Activated CD4-positive, alpha-beta T cell treated with anti-CD3 and anti-CD28 coated beads, Interleukin-10, Interleukin-2, amounts not matched to agents 100 ng/mL and 50 ng/mL, durations not matched to agents 16 hours and 8 hours (primary cell): ENCODE data around the gene GNB1L.

Source experiments
- DNase-seq: peaks from one replicate; pipeline ENCODE4 v3.0.0-alpha.2; 2020

Gene GNB1L

GRCh38 chr22:19745155-19746101 lies 109.2 kb downstream of the GNB1L start:
- no peak for DNase-seq

GRCh38 chr22:19744350-19745006 lies 110.2 kb downstream of the GNB1L start:
- DNase-seq, result no peak

- DNase-seq, result no peak
Measured at GRCh38 chr22:19743651-19744050, 111.0 kb downstream of the GNB1L start.

DNA sequence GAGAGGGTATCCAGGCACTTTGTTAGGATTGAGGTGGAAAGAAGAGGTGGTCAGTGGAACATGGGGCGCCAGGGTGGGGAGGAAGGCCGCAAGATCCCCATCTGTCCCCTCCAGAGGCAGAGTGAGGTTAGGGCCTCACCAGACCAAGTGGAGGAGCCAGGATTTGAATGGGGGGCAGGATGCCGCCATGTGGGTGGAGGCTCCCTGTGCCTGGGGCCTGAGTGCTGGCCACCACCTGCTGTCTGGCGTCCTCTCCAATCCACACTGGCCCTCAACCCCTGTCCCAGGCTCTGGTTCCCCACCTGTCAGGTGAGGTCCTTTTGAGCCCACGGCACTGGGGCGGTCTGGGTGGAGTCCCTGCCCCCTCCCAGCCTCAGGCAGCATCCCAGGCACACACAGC lies 111.6 kb downstream of the GNB1L start:
- no peak for DNase-seq

DNA sequence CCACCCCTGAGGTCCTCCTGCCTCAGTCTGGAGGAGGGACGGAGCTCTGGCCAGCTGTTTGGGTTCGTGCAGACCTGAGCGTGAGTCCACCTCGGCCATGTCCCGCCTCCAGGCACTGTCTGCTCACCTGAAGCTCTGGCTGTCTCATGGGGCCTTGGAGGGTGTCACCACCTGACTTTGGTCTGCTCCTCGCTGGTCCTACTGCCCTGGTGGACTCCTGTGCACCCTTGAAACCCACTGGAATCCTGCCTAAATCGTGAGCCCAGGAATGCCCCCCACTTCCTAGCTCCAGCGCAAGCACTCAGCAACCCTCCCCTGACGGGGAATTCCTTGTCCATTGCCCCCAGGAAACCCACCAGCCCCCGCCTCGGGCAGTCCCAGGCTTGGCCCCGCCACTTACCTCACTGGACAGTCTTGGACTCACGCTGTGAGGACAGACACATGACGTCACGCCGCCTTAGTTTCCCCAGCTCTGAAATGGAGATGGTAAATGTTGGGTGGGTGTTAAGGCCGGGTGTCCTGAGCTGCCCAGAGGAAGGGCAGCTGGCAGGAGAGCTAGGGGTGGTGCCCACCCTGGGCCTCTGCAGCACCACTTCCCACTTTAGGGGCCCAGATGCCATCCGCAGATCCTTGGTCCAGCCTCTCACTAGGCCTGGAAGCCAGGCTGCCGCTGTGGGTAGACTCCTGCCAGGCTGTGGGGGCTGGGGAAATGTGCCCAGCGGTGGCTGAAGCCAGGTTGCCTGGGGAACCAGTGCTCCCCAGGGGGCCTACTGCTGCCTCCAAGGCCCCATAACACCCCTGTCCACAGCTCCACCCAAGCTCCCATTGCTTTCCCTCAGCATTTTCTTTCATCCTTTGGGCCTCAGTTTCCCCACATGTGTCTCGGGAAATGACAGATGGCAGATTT lies 112.3 kb downstream of the GNB1L start:
- no peak for DNase-seq

DNA sequence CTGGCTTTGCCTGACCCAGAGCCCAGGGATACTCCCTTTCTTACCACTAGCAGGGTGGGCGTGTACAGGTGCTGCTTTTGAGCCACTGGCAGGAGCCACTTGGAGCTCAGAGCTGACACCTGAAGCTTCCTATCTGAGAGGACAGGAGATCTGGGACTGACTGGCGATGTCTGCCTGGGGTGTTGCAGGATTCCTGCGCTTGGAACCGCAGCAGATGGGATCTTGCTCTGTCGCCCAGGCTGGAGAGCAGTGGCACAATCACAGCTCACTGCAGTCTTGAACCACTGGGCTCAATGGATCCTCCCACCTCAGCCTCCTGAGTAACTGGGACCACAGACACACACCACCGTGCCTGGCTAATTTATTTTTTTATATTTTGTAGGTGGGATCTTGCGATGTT lies 113.6 kb downstream of the GNB1L start:
- DNase-seq, result no peak

- DNase-seq, result no peak
Measured at GRCh38 chr22:19740586-19740985, 114.1 kb downstream of the GNB1L start.

DNA sequence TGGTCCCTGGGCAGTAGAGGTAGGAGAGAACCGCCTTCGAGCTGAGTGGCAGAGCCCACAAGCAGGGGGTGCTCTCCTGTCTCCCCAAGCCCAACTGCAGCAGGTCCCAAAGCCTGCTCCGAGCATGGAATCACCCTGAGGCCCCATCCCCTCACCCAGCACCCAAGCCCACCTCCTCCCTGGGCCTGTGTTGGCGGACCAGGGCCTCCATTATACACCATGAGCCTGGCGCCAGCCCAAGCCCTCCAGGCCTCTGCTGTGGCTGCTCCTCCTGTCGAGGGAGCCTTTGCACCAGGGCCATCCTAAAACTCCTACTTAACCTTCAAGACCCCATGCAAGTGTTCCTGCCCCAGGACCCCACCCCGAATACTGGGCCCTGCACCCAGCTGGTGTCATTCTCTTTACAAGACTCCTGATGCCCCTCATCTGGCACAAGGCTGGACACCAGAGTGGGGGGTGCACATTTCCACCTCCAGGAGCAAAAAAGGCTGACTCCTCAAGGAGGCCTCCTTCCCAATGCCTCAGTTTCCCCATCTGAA lies 114.7 kb downstream of the GNB1L start:
- no peak for DNase-seq

DNA sequence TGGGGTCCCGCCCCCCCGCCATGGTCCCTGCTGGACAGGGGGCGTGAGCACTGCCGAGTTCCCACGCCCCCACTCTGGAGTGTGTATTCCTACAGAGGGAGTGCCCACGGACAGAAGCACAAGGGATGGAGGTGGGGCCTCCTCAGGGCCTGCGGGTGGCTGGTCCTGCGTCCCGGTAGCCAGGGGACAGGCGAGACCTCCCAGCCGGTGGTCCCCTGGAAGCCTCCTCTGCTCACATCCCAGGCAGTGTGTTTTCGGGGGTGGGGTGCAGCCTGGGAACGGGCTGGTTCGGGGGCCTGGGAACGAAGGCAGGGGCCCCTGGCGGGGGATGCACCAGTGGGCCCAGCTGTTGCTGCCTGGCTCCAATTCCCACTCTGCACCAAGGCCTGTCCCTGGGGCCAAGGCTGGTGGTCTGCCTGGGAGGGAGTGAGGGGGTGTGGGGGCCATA lies 115.2 kb downstream of the GNB1L start:
- no peak for DNase-seq

GRCh38 chr22:19738664-19739447 lies 115.8 kb downstream of the GNB1L start:
- DNase-seq, result no peak

- DNase-seq, result no peak
Measured at GRCh38 chr22:19737846-19738663, 116.6 kb downstream of the GNB1L start.

- no peak for DNase-seq
Measured at GRCh38 chr22:19735665-19736510, 118.8 kb downstream of the GNB1L start.

GRCh38 chr22:19734837-19735382 lies 119.8 kb downstream of the GNB1L start:
- no peak for DNase-seq

DNA sequence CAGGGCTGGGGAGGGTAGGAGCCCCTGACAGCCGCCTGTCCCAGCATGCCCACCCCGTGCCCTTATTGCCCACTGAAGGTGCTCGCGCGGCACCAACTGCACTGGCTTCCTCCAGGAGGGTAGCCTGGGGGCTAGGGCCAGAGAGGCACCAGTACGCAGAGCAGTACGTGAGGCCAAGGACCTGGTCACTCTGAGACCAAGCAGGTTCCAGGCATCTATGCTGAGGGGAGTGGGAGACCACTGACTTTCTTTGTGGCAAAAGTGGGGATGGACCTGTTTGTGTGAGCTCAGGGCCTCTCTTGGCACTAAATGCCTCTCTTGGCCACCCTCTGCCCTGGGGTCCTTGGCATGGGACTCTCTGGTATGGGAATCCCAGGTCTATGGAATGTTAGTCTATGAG lies 120.5 kb downstream of the GNB1L start:
- no peak for DNase-seq

GRCh38 chr22:19733755-19734154 lies 120.9 kb downstream of the GNB1L start:
- no peak for DNase-seq
